K562 (cell line): Measurements from ENCODE around the gene HEXIM1. TPM values are rescaled to one million over a fixed set of nuclear protein-coding genes. Genes with fewer than 3 reads are reported as not detected.

Experiments
- ATF6 ChIP-seq: sonication (generic); formaldehyde crosslinking; IDR thresholded peaks from 2 replicates; pipeline ENCODE4 v1.4.0; 2020; ENCODE audit warnings: mild to moderate bottlenecking, missing genetic modification reagents
- FOS ChIP-seq: IDR thresholded peaks from 3 replicates; pipeline ENCODE4 v1.6.1; 2011; ENCODE audit not compliant: insufficient read length; ENCODE audit errors: extremely low read depth
- GTF2E2 ChIP-seq: fragments of 200-800 bp; sonication (Bioruptor generic); IDR thresholded peaks from 2 replicates; pipeline ENCODE4 v1.6.1; 2016; ENCODE audit warnings: missing genetic modification characterization, missing compliant biosample characterization
- MAFG ChIP-seq: fragments of 450-650 bp; conservative IDR thresholded peaks from 2 replicates; pipeline ENCODE4 v1.6.1; 2016; ENCODE audit warnings: missing genetic modification characterization, missing compliant biosample characterization
- NFRKB ChIP-seq: fragments of 450-650 bp; IDR thresholded peaks from 2 replicates; pipeline ENCODE4 v1.6.1; 2016; ENCODE audit warnings: low read depth
- PHF8 ChIP-seq: fragments of 200-600 bp; sonication (generic); IDR thresholded peaks from 2 replicates; pipeline ENCODE4 v1.6.1; 2012; ENCODE audit warnings: mixed run types, mild to moderate bottlenecking, inconsistent platforms, low read length, moderate library complexity, borderline replicate concordance
- SMARCB1 ChIP-seq: IDR thresholded peaks from 2 replicates; pipeline ENCODE4 v1.6.1; 2011; ENCODE audit warnings: improper control_type of control experiment, low read depth; ENCODE audit not compliant: insufficient read length
- TFAM ChIP-seq: fragments of 250-450 bp; sonication (Bioruptor Pico); conservative IDR thresholded peaks from 2 replicates; pipeline ENCODE4 v1.5.0; 2021; ENCODE audit warnings: mild to moderate bottlenecking, moderate library complexity
- TSC22D4 ChIP-seq: fragments of 450-650 bp; IDR thresholded peaks from 2 replicates; pipeline ENCODE4 v1.6.1; 2016; ENCODE audit warnings: missing genetic modification characterization, missing biosample characterization, control low read depth
- ZBTB34 ChIP-seq: fragments of 250-450 bp; sonication (Bioruptor Pico); IDR thresholded peaks from 2 replicates; pipeline ENCODE4 v1.8.0; 2021; ENCODE audit warnings: mild to moderate bottlenecking, moderate library complexity
- ZBTB7A ChIP-seq: IDR thresholded peaks from 2 replicates; pipeline ENCODE4 v1.6.1; 2011; ENCODE audit warnings: low read depth, mild to moderate bottlenecking, low read length, moderate library complexity, borderline replicate concordance; ENCODE audit not compliant: control insufficient read depth
- ZFX ChIP-seq: sonication (generic); formaldehyde crosslinking; IDR thresholded peaks from 2 replicates; pipeline ENCODE4 v1.8.0; 2022; ENCODE audit warnings: mild to moderate bottlenecking, missing genetic modification reagents, moderate library complexity
- ZNF175 ChIP-seq: fragments of 200-800 bp; sonication (Bioruptor generic); IDR thresholded peaks from 2 replicates; pipeline ENCODE4 v1.6.1; 2016; ENCODE audit warnings: low read depth, mild to moderate bottlenecking, missing genetic modification characterization, missing compliant biosample characterization
- ZNF253 ChIP-seq: fragments of 250-450 bp; sonication (Bioruptor Pico); conservative IDR thresholded peaks from 2 replicates; pipeline ENCODE4 v1.6.1; 2021; ENCODE audit warnings: mild to moderate bottlenecking
- ZNF766 ChIP-seq: fragments of 200-800 bp; sonication (Bioruptor generic); conservative IDR thresholded peaks from 2 replicates; pipeline ENCODE4 v1.6.1; 2016; ENCODE audit warnings: missing genetic modification characterization, missing compliant biosample characterization
- polyA plus RNA-seq, 8 experiments: library from polyadenylated mRNA; depleted of rRNA in 4 of 8; stranded (reverse) in 5 of 8; unstranded in 3 of 8; fragments of >200 nt; fragmentation: Nextera tagmentation in 2 of 8; fragmentation: Illumina TruSeq in 1 of 8; extraction: Ambion mirVana in 2 of 8; extraction: Trizol in 1 of 8; gene quantifications; 2 replicates each; pipeline versions ENCODE4 v1.2.1 to v1.2.3, GENCODE V29; 2011 to 2014; ENCODE audit warnings: inconsistent platforms in 1 of 8, missing spikeins in 1 of 8
- total RNA-seq, 7 experiments: library from RNA; depleted of rRNA in 6 of 7; stranded (reverse); fragments of >200 nt in 6 of 7; fragmentation: Illumina TruSeq in 2 of 7; extraction: Trizol in 2 of 7; gene quantifications; 2 replicates each; pipeline versions ENCODE4 v1.2.1 to v1.2.3, GENCODE V29; 2011 to 2021; ENCODE audit warnings: low replicate concordance in 1 of 7
- TF ChIP-seq, protein P1 (sequence below): fragments of 200-800 bp; sonication (Bioruptor generic); IDR thresholded peaks from 2 replicates; pipeline ENCODE4 v1.6.1; 2016; ENCODE audit warnings: missing genetic modification characterization, missing compliant biosample characterization
- TF ChIP-seq, protein P2 (sequence below): fragments of 450-650 bp; formaldehyde crosslinking; conservative IDR thresholded peaks from 2 replicates; pipeline ENCODE4 v1.4.0; 2022; ENCODE audit warnings: mild to moderate bottlenecking, missing genetic modification characterization

The HEXIM1 gene
- total and polyA plus RNA-seq, 9 of the 15 experiments (the other 6 are each of a cell fraction or from before 2014, with no cell fraction given), result 1.4 to 28.3 (median 9.1) TPM

GRCh38 chr17:45123930-45124796 is 24.1 kb upstream of the HEXIM1 start (continued):
- TF ChIP-seq ATF6 (CRISPR knock-in tag) (no peak), GTF2E2 (tag) (no peak), MAFG (tag) (no peak; the same call in 1 of the 2 replicates), ZBTB7A (peak; percentile 89), SMARCB1 (no peak), ZNF175 (peak; percentile 63; the same call in 1 of the 2 replicates), PHF8 (peak; percentile 47; the same call in 1 of the 2 replicates), FOS (peak; percentile 74), ZNF253 (no peak), TFAM (CRISPR knock-in tag) (no peak), NFRKB (peak; percentile 84), TSC22D4 (tag) (no peak), ZBTB34 (CRISPR knock-in tag) (no peak), ZNF766 (CRISPR knock-in tag) (0 out of 2 replicates have a peak, but pooled peaks have one; percentile 15), ZFX (CRISPR knock-in tag) (peak; percentile 83)
- TF ChIP-seq, protein P1, sequence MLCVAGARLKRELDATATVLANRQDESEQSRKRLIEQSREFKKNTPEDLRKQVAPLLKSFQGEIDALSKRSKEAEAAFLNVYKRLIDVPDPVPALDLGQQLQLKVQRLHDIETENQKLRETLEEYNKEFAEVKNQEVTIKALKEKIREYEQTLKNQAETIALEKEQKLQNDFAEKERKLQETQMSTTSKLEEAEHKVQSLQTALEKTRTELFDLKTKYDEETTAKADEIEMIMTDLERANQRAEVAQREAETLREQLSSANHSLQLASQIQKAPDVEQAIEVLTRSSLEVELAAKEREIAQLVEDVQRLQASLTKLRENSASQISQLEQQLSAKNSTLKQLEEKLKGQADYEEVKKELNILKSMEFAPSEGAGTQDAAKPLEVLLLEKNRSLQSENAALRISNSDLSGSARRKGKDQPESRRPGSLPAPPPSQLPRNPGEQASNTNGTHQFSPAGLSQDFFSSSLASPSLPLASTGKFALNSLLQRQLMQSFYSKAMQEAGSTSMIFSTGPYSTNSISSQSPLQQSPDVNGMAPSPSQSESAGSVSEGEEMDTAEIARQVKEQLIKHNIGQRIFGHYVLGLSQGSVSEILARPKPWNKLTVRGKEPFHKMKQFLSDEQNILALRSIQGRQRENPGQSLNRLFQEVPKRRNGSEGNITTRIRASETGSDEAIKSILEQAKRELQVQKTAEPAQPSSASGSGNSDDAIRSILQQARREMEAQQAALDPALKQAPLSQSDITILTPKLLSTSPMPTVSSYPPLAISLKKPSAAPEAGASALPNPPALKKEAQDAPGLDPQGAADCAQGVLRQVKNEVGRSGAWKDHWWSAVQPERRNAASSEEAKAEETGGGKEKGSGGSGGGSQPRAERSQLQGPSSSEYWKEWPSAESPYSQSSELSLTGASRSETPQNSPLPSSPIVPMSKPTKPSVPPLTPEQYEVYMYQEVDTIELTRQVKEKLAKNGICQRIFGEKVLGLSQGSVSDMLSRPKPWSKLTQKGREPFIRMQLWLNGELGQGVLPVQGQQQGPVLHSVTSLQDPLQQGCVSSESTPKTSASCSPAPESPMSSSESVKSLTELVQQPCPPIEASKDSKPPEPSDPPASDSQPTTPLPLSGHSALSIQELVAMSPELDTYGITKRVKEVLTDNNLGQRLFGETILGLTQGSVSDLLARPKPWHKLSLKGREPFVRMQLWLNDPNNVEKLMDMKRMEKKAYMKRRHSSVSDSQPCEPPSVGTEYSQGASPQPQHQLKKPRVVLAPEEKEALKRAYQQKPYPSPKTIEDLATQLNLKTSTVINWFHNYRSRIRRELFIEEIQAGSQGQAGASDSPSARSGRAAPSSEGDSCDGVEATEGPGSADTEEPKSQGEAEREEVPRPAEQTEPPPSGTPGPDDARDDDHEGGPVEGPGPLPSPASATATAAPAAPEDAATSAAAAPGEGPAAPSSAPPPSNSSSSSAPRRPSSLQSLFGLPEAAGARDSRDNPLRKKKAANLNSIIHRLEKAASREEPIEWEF (CRISPR knock-in tag), result no peak
- TF ChIP-seq, protein P2, sequence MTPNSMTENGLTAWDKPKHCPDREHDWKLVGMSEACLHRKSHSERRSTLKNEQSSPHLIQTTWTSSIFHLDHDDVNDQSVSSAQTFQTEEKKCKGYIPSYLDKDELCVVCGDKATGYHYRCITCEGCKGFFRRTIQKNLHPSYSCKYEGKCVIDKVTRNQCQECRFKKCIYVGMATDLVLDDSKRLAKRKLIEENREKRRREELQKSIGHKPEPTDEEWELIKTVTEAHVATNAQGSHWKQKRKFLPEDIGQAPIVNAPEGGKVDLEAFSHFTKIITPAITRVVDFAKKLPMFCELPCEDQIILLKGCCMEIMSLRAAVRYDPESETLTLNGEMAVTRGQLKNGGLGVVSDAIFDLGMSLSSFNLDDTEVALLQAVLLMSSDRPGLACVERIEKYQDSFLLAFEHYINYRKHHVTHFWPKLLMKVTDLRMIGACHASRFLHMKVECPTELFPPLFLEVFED (CRISPR knock-in tag), result peak; percentile 53; the same call in 1 of the 2 replicates
